ENCODE data around the gene SLC37A4.

- TF ChIP-seq CTCF (IDR thresholded peaks at IDR 0.05) (no peak), ZFX (IDR thresholded peaks at IDR 0.05; ENCODE audit: borderline replicate concordance) (no peak)
These were observed 12.4 kb downstream of the SLC37A4 start, which contains the start of the genes RPS25 and TRAPPC4 for GRCh38 chr11:119018074-119018938.

Data from 22Rv1 (cell line).